Liver (tissue), 9 donors: ENCODE data around the gene LRRC46. TPM values are rescaled to one million over a fixed set of nuclear protein-coding genes. Genes with fewer than 3 reads are reported as not detected.

ENCODE experiments used
- DNase-seq: peaks from one replicate; pipeline ENCODE4 v3.0.0-alpha.2; 2017; ENCODE audit warnings: low spot score
- H3K27ac ChIP-seq, 2 donors: one replicate each; pipeline ENCODE4 v1.7.0; 2013; ENCODE audit warnings: inconsistent platforms in 2 of 2, low read length in 2 of 2, control low read depth in 1 of 2, low read depth in 1 of 2, mild to moderate bottlenecking in 1 of 2
- H3K27me3 ChIP-seq, 4 donors: one replicate each; pipeline versions ENCODE4 v1.6.1 to v1.7.0; 2013; ENCODE audit warnings: low read length in 3 of 4, inconsistent platforms in 1 of 4, mild to moderate bottlenecking in 1 of 4, moderate library complexity in 1 of 4; ENCODE audit not compliant: control insufficient read depth in 4 of 4, insufficient read depth in 4 of 4
- H3K36me3 ChIP-seq, 4 donors: one replicate each; pipeline versions ENCODE4 v1.6.1 to v1.7.0; 2013; ENCODE audit warnings: low read length in 3 of 4, mild to moderate bottlenecking in 3 of 4, low read depth in 1 of 4, moderate library complexity in 1 of 4; ENCODE audit not compliant: control insufficient read depth in 4 of 4, insufficient read depth in 3 of 4
- H3K4me1 ChIP-seq, 4 donors: one replicate each; pipeline versions ENCODE4 v1.6.1 to v1.7.0; 2013; ENCODE audit warnings: low read length in 3 of 4, mild to moderate bottlenecking in 3 of 4, moderate library complexity in 1 of 4; ENCODE audit not compliant: control insufficient read depth in 4 of 4, insufficient read depth in 4 of 4
- H3K4me3 ChIP-seq, 3 donors: one replicate each; pipeline versions ENCODE4 v1.6.1 to v1.7.0; 2013; ENCODE audit warnings: low read length in 3 of 3, control low read depth in 1 of 3, low read depth in 1 of 3, mild to moderate bottlenecking in 1 of 3
- H3K9ac ChIP-seq, 2 donors: one replicate each; pipeline ENCODE4 v1.7.0; 2013; ENCODE audit warnings: low read length in 2 of 2, mild to moderate bottlenecking in 2 of 2, moderate library complexity in 2 of 2, control low read depth in 1 of 2, low read depth in 1 of 2
- H3K9me3 ChIP-seq, 4 donors: one replicate each; pipeline versions ENCODE4 v1.6.1 to v1.7.0; 2013; ENCODE audit warnings: low read length in 3 of 4; ENCODE audit not compliant: control insufficient read depth in 4 of 4
- ATF3 ChIP-seq: IDR thresholded peaks from 2 replicates; pipeline ENCODE4 v1.6.1; 2016; ENCODE audit warnings: antibody characterized with exemption
- CTCF ChIP-seq: fragments of 150-350 bp; IDR thresholded peaks from 2 replicates; pipeline ENCODE4 v1.5.1; 2017; ENCODE audit warnings: improper control_type of control experiment, low read depth, low read length; ENCODE audit not compliant: missing input control
- EGR1 ChIP-seq, 2 donors: IDR thresholded peaks; 2 replicates each; pipeline ENCODE4 v1.6.1; 2016 to 2018; ENCODE audit warnings: antibody characterized with exemption in 2 of 2, low read depth in 2 of 2
- FOXA1 ChIP-seq: IDR thresholded peaks from 2 replicates; pipeline ENCODE4 v1.6.1; 2016; ENCODE audit warnings: antibody characterized with exemption
- GABPA ChIP-seq, 2 donors: IDR thresholded peaks in 1 of 2; conservative IDR thresholded peaks in 1 of 2; 2 replicates each; pipeline ENCODE4 v1.6.1; 2016; ENCODE audit warnings: antibody characterized with exemption in 2 of 2, mild to moderate bottlenecking in 1 of 2, moderate library complexity in 1 of 2
- HNF4A ChIP-seq, 2 donors: conservative IDR thresholded peaks; 2 replicates each; pipeline ENCODE4 v1.6.1; 2016; ENCODE audit warnings: antibody characterized with exemption in 2 of 2, mild to moderate bottlenecking in 2 of 2
- HNF4G ChIP-seq: IDR thresholded peaks from 2 replicates; pipeline ENCODE4 v1.6.1; 2016; ENCODE audit warnings: antibody characterized with exemption
- JUND ChIP-seq, 2 donors: IDR thresholded peaks; 2 replicates each; pipeline ENCODE4 v1.6.1; 2016; ENCODE audit warnings: antibody characterized with exemption in 2 of 2
- MAX ChIP-seq: IDR thresholded peaks from 2 replicates; pipeline ENCODE4 v1.6.1; 2016; ENCODE audit warnings: antibody characterized with exemption
- NR2F2 ChIP-seq: IDR thresholded peaks from 2 replicates; pipeline ENCODE4 v1.6.1; 2016; ENCODE audit warnings: antibody characterized with exemption
- RAD21 ChIP-seq, 2 donors: IDR thresholded peaks; 2 replicates each; pipeline ENCODE4 v1.6.1; 2016; ENCODE audit warnings: antibody characterized with exemption in 2 of 2, mild to moderate bottlenecking in 2 of 2
- REST ChIP-seq: IDR thresholded peaks from 2 replicates; pipeline ENCODE4 v1.6.1; 2016; ENCODE audit warnings: antibody characterized with exemption, mild to moderate bottlenecking
- RXRA ChIP-seq, 2 donors: IDR thresholded peaks; 2 replicates each; pipeline ENCODE4 v1.6.1; 2017 to 2018; ENCODE audit warnings: antibody characterized with exemption in 2 of 2, mild to moderate bottlenecking in 1 of 2
- SP1 ChIP-seq: IDR thresholded peaks from 2 replicates; pipeline ENCODE4 v1.6.1; 2018; ENCODE audit warnings: antibody characterized with exemption, mild to moderate bottlenecking
- TAF1 ChIP-seq: conservative IDR thresholded peaks from 2 replicates; pipeline ENCODE4 v1.6.1; 2016; ENCODE audit warnings: antibody characterized with exemption, mild to moderate bottlenecking
- YY1 ChIP-seq: IDR thresholded peaks from 2 replicates; pipeline ENCODE4 v1.6.1; 2016; ENCODE audit warnings: antibody characterized with exemption, mild to moderate bottlenecking
- ZBTB33 ChIP-seq: IDR thresholded peaks from 2 replicates; pipeline ENCODE4 v1.6.1; 2016; ENCODE audit warnings: antibody characterized with exemption
- WGBS: extraction: QIAGEN DNeasy Blood & Tissue Kit; methylation state at CpG from one replicate; pipeline ENCODE4 v1.1.7; 2013; 5-methylcytosine and 5-hydroxymethylcytosine counted together
- polyA plus RNA-seq, 2 donors: library from polyadenylated mRNA; stranded (reverse) in 1 of 2; unstranded in 1 of 2; fragments of 200-250 nt in 1 of 2; fragments of >200 nt in 1 of 2; fragmentation: Nextera tagmentation in 1 of 2; extraction: Ambion mirVana in 1 of 2; gene quantifications; one replicate each; pipeline versions ENCODE4 v1.2.1 to v1.2.3, GENCODE V29; 2013 to 2015
- total RNA-seq, 2 donors: library from RNA; depleted of rRNA; stranded (reverse); fragments of >200 nt; gene quantifications; one replicate each; pipeline ENCODE4 v1.2.3, GENCODE V29; 2014
- donor health status: healthy.
- donor health status: healthy.
- donor health status: healthy.
- donor health status: healthy.
- donor health status: healthy.

LRRC46 gene
- total and polyA plus RNA-seq, 4 donors: under 0.01 to 0.43 (median 0.32) TPM

GRCh38 chr17:47879776-47880454, 48.4 kb downstream of the LRRC46 start:
- TF ChIP-seq REST: no peak
- TF ChIP-seq EGR1 (IDR thresholded peaks at IDR 0.05; ENCODE audit: low read depth in 2 of 2): no peak
- TF ChIP-seq JUND (IDR thresholded peaks at IDR 0.05): no peak
- TF ChIP-seq ZBTB33: no peak
- no peak for TF ChIP-seq FOXA1
- TF ChIP-seq HNF4A (conservative IDR thresholded peaks at IDR 0.05): no peak
- no peak for TF ChIP-seq SP1
- no peak for TF ChIP-seq RXRA (IDR thresholded peaks at IDR 0.05)
- TF ChIP-seq MAX: no peak
- no peak for TF ChIP-seq HNF4G
- no peak for TF ChIP-seq ATF3
- TF ChIP-seq CTCF: no peak
- no peak for TF ChIP-seq NR2F2
- no peak for TF ChIP-seq GABPA (IDR thresholded peaks at IDR 0.05 in 1 of 2, conservative IDR thresholded peaks at IDR 0.05 in 1 of 2)
- TF ChIP-seq YY1: no peak
- no peak for TF ChIP-seq TAF1
- no peak for TF ChIP-seq RAD21 (IDR thresholded peaks at IDR 0.05)
- H3K4me3 ChIP-seq: no peak overlapping the region
- WGBS: 90% methylated on average over 8 of the region's 8 CpGs

More at GRCh38 chr17:47879776-47880454, 48.4 kb downstream of the LRRC46 start:
- no peaks in the 10 kb centered on the region for H3K36me3 ChIP-seq
- H3K27me3 ChIP-seq: no peaks in the 10 kb centered on the region
- no peak overlapping the region for H3K9ac ChIP-seq
- no peak overlapping the region for H3K27ac ChIP-seq
- H3K9me3 ChIP-seq: no peaks in the 10 kb centered on the region
- DNase-seq: no peak
- H3K4me1 ChIP-seq: peaks cover 0 to 9% (median 8%) of the 10 kb centered on the region in 4 donors
